CD14-positive monocyte (primary cell): ENCODE results near the gene NEURL4. TPM values are rescaled to one million over a fixed set of nuclear protein-coding genes. Genes with fewer than 3 reads are reported as not detected.
"Not testable (repeated sequence)": the region's sequence is repeated elsewhere in the genome, so short reads cannot be mapped to it uniquely, and the experiment has no call there.

Experiments
- DNase-seq, 3 donors: peaks; one replicate each; pipeline ENCODE4 v3.0.0-alpha.2; 2011 to 2022
- H2AFZ ChIP-seq: 2 replicates; pipeline ENCODE4 v1.6.0; 2012; ENCODE audit warnings: mild to moderate bottlenecking, low read depth, low read length, inconsistent platforms; ENCODE audit not compliant: insufficient read depth, poor library complexity, severe bottlenecking
- H3K27ac ChIP-seq, 2 donors: 1 replicate in 1 of 2; 2 replicates in 1 of 2; pipeline ENCODE4 v1.5.1; 2012 to 2013; ENCODE audit warnings: low read length in 2 of 2, control low read depth in 1 of 2, inconsistent platforms in 1 of 2, low read depth in 1 of 2, mild to moderate bottlenecking in 1 of 2
- H3K27me3 ChIP-seq, 2 donors: one replicate each; pipeline versions ENCODE4 v1.6.0 to v1.6.1; 2011 to 2013; ENCODE audit warnings: low read length in 2 of 2; ENCODE audit not compliant: control insufficient read depth in 2 of 2, insufficient read depth in 2 of 2
- H3K36me3 ChIP-seq, 2 donors: replicated peaks in 1 of 2; 1 replicate in 1 of 2; 2 replicates in 1 of 2; pipeline versions ENCODE4 v1.5.1 to v1.6.1; 2012 to 2013; ENCODE audit warnings: low read length in 2 of 2, control low read depth in 1 of 2, inconsistent platforms in 1 of 2, mild to moderate bottlenecking in 1 of 2; ENCODE audit not compliant: insufficient read depth in 2 of 2, control insufficient read depth in 1 of 2
- H3K4me1 ChIP-seq, 2 donors: 1 replicate in 1 of 2; 2 replicates in 1 of 2; pipeline versions ENCODE4 v1.5.1 to v1.6.1; 2012 to 2013; ENCODE audit warnings: low read length in 2 of 2, control low read depth in 1 of 2, inconsistent platforms in 1 of 2, mild to moderate bottlenecking in 1 of 2, moderate library complexity in 1 of 2; ENCODE audit not compliant: insufficient read depth in 2 of 2, control insufficient read depth in 1 of 2
- H3K4me2 ChIP-seq: replicated peaks from 2 replicates; pipeline ENCODE3; 2012; ENCODE audit warnings: low read length, moderate library complexity, mild to moderate bottlenecking; ENCODE audit not compliant: poor library complexity, severe bottlenecking; ENCODE audit errors: extremely low read depth
- H3K4me3 ChIP-seq, 3 experiments: fragments of 200-600 bp in 1 of 3; sonication (generic) in 1 of 3; replicated peaks in 1 of 3; 1 replicate in 2 of 3; 2 replicates in 1 of 3; pipeline ENCODE4 v1.5.1; 2011 to 2013; ENCODE audit warnings: low read length in 3 of 3, mild to moderate bottlenecking in 3 of 3, control low read depth in 2 of 3, low read depth in 2 of 3, inconsistent platforms in 1 of 3, moderate library complexity in 1 of 3
- H3K79me2 ChIP-seq: 2 replicates; pipeline ENCODE4 v1.6.0; 2012; ENCODE audit warnings: mild to moderate bottlenecking, control low read depth, inconsistent platforms, low read length, moderate library complexity; ENCODE audit not compliant: insufficient read depth
- H3K9ac ChIP-seq: 2 replicates; pipeline ENCODE4 v1.6.0; 2017; ENCODE audit warnings: low read length, mild to moderate bottlenecking; ENCODE audit not compliant: insufficient read depth, poor library complexity, severe bottlenecking
- H3K9me3 ChIP-seq, 2 donors: replicated peaks in 1 of 2; 1 replicate in 1 of 2; 2 replicates in 1 of 2; pipeline versions ENCODE4 v1.5.1 to v1.6.1; 2012 to 2013; ENCODE audit warnings: low read length in 2 of 2, control low read depth in 1 of 2; ENCODE audit not compliant: control insufficient read depth in 1 of 2, insufficient read depth in 1 of 2
- H4K20me1 ChIP-seq: 2 replicates; pipeline ENCODE4 v1.6.0; 2012; ENCODE audit warnings: mild to moderate bottlenecking, low read length, control low read depth, moderate library complexity; ENCODE audit not compliant: insufficient read depth
- H3K27ac Mint-ChIP-seq, 7 donors: one replicate each; pipeline ENCODE4 v1.8.0; 2020; ENCODE audit warnings: mild to moderate bottlenecking in 7 of 7, mixed read lengths in 7 of 7, moderate library complexity in 6 of 7, inconsistent platforms in 2 of 7
- H3K27me3 Mint-ChIP-seq, 3 donors: one replicate each; pipeline ENCODE4 v1.8.0; 2021 to 2022; ENCODE audit warnings: low read depth in 3 of 3, mild to moderate bottlenecking in 3 of 3, mixed read lengths in 3 of 3, moderate library complexity in 3 of 3, inconsistent platforms in 1 of 3
- H3K36me3 Mint-ChIP-seq, 2 donors: one replicate each; pipeline ENCODE4 v1.8.0; 2020; ENCODE audit warnings: mixed read lengths in 2 of 2, inconsistent platforms in 1 of 2, mild to moderate bottlenecking in 1 of 2
- H3K4me1 Mint-ChIP-seq: one replicate; pipeline ENCODE4 v1.8.0; 2020; ENCODE audit warnings: mild to moderate bottlenecking, mixed read lengths
- H3K4me3 Mint-ChIP-seq, 2 donors: one replicate each; pipeline ENCODE4 v1.8.0; 2020; ENCODE audit warnings: mild to moderate bottlenecking in 2 of 2, mixed read lengths in 2 of 2, moderate library complexity in 1 of 2
- H3K9me3 Mint-ChIP-seq, 7 donors: one replicate each; pipeline ENCODE4 v1.8.0; 2020 to 2022; ENCODE audit warnings: mixed read lengths in 7 of 7, mild to moderate bottlenecking in 6 of 7, moderate library complexity in 6 of 7, inconsistent platforms in 2 of 7
- CTCF ChIP-seq: fragments of 200-600 bp; IDR thresholded peaks from one replicate; pipeline ENCODE4 v1.8.0; 2022; ENCODE audit warnings: antibody characterized with exemption, mild to moderate bottlenecking
- WGBS: methylation state at CpG from one replicate; pipeline ENCODE4 v1.1.5; 2013; ENCODE audit warnings: missing lambda C conversion rate; ENCODE audit not compliant: insufficient coverage; 5-methylcytosine and 5-hydroxymethylcytosine counted together
- intact Hi-C, 2 donors: fragments of 100-400 bp; cut with micrococcal nuclease; formaldehyde crosslinking; loops; one replicate each; pipeline versions ENCODE4 v1.15.0 to v1.15.1; 2023
- polyA plus RNA-seq, 3 donors: library from polyadenylated mRNA; depleted of rRNA in 1 of 3; unstranded in 2 of 3; stranded (reverse) in 1 of 3; fragments of 300-500 nt in 2 of 3; fragments of >200 nt in 1 of 3; fragmentation: Illumina TruSeq in 2 of 3; gene quantifications; 1 replicate in 2 of 3; 2 replicates in 1 of 3; pipeline ENCODE4 v1.2.3, GENCODE V29; 2012 to 2021

NEURL4 gene
- polyA plus RNA-seq, 3 donors, result 0.35 to 42.6 (median 0.44) TPM

DNA sequence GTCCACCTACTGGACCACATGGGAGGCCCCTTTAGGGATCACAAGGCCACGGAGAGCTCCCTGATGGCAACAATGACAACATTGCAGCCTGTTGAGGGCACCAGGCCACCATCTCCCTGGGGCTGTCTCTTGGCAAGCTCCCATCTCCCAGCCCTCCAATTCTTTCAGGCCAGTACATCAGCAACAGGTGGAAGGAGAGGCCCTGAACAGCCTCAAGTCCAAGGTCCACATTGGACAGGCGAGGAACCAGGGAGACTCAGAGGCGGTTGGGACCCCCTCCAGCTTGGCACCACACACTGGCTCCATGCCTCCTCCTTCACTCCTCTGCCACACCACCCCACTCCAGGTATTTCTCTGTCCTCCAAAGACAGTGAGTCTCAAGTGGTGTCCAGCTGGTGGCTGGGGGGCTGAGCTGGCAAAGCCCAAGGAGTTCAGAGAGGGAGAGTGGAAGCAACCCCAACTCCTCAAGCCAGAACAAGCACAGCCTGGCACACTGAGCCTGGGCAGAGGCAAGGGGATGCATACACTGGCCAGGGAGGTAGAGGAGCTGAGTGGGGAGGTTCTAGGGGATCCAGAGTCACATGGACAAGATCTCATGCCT, 5.9 kb upstream of the NEURL4 start:
- Histone ChIP-seq H3K4me3 (no peak overlapping the region), H3K9me3 (no peaks in the 10 kb centered on the region), H4K20me1 (no peaks in the 10 kb centered on the region), H3K79me2 (peaks cover 27% of the 10 kb centered on the region), H2AFZ (no peak overlapping the region), H3K27ac (no peak overlapping the region), H3K27me3 (no peaks in the 10 kb centered on the region), H3K4me1 (peaks cover 43 to 55% of the 10 kb centered on the region in 2 donors), H3K36me3 (peaks cover 0 to 6% of the 10 kb centered on the region in 2 donors), H3K9ac (no peak overlapping the region), H3K4me2 (no peak overlapping the region)
- no peak for TF ChIP-seq CTCF
- H3K27me3 Mint-ChIP-seq, result peaks cover 0 to 8% (median 0%) of the 10 kb centered on the region in 3 donors
- 100% methylated on average over 1 of the region's 3 CpGs for WGBS
- no peak for DNase-seq
- H3K4me1 Mint-ChIP-seq, result peaks cover 54% of the 10 kb centered on the region
- H3K27ac Mint-ChIP-seq, result peak overlapping the region in 2 of 7 donors; percentile 32 to 65
- intact Hi-C loops, result no loop called here
- H3K36me3 Mint-ChIP-seq, result peaks cover 6 to 15% of the 10 kb centered on the region in 2 donors
- H3K4me3 Mint-ChIP-seq, result peak overlapping the region in 1 of 2 donors; percentile 37
- H3K9me3 Mint-ChIP-seq, result no peaks in the 10 kb centered on the region

DNA sequence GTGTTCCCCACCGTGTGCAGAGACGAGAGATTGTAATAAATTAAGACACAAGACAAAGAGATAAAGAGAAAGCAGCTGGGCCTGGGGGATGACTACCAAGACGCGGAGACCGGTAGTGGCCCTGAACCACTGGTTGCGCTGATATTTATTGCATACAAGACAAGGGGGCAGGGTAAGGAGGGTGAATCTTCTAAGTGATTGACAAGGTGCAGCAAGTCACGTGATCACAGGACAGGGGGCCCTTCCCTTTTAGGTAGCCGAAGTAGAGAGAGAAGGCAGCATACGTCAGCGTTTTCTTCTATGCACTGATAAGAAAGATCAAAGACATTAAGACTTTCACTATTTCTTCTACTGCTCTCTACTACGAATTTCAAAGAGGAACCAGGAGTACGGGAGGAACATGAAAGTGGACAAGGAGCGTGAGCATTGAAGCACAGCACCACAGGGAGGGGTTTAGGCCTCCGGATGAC, 3.5 kb upstream of the NEURL4 start:
- H3K36me3 Mint-ChIP-seq, H3K9me3 Mint-ChIP-seq, H3K4me3 ChIP-seq, H4K20me1 ChIP-seq, H3K27me3 ChIP-seq, DNase-seq, intact Hi-C loops, H3K27me3 Mint-ChIP-seq, H3K36me3 ChIP-seq, H3K27ac ChIP-seq, H3K9me3 ChIP-seq, H3K9ac ChIP-seq, H3K4me2 ChIP-seq: not testable (repeated sequence)
- H2AFZ ChIP-seq, result peak overlapping the region; percentile 36
- peaks cover 26% of the 10 kb centered on the region for H3K79me2 ChIP-seq
- WGBS, result 36% methylated on average over 4 of the region's 14 CpGs
- Mint-ChIP-seq H3K27ac (peak overlapping the region in 4 of 7 donors; percentile 31 to 79 (median 62)), H3K4me1 (peaks cover 60% of the 10 kb centered on the region), H3K4me3 (peak overlapping the region; percentile 20 to 57)
- peaks cover 55 to 63% of the 10 kb centered on the region in 2 donors for H3K4me1 ChIP-seq
